Hepatic stellate cell (primary cell): ENCODE data around the gene TAX1BP3.

Experiments
- DNase-seq: peaks from one replicate; pipeline ENCODE4 v3.0.0; 2011; ENCODE audit warnings: low spot score

TAX1BP3 gene

DNA sequence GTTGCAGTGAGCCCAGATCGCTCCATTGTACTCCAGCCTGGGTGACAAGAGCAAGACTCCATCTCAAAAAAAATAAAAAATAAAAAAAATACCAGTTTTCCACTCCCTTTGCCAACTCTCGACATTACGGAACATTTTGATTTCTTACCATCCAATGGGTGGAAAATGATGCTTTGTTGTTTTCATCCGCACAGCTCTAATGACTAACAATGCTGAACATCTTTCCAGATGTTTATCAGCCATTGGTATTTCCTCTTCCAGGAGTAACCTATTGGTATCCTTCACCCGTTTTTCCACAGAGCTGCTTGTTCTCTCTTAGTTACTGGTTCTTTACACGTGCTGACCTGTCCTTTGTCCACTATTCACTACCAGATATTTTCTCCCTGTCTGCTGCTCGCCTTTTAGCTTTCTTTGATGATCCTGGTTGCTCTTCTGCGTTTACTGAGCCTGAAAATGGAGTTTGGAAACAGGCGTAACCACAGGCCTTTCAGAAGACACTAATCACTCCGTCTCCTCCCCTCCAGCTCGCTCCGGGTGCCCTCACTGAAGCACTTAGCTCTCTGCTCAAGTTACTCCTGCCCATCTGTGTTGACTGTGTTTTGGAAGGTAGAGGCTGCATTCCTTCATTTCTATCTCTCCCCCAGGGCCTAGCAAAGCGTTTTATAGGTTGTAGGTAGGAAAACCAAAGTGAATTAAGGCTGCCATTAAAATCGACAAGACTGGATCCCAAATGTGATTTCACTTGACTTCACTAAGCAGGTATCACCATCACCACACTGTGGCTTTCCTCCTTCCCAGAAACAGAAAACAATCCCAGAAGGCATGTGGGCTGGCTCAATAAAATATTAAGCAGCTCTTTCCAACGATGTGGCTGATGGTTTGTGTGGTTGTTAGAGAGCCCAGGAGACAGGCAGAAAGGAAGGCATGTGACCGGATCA, 41.3 kb downstream of the TAX1BP3 start:
- no peak for DNase-seq

DNA sequence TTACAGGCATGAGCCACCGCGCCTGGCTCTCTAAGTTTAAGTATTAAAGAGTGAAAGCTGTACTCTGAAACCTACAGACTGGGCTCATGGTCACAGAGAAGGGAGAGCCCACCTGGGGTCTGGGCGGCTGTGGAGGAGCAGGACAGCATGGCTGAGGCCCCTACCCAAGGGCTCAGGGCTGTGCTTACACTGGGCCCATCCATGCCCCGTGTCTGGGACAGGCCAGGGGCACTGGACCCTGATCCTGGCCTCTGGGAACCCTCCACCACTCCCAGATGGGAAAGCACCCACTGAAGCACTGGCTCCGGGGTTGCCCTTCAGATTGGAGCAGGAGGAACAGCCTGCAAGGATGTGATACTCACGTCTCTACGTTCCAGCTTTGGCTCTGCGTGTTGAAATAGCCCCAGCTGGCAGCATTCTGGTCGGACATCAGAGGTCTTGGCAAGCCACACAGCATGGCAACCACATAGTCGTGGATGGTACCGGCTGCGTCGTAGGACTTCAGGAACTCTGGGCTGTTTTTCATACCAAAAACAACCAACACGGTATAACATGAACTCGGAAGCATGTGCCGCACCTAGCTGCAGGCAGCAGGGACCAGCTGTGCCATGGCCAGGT, 45.3 kb downstream of the TAX1BP3 start:
- DNase-seq: no peak

DNA sequence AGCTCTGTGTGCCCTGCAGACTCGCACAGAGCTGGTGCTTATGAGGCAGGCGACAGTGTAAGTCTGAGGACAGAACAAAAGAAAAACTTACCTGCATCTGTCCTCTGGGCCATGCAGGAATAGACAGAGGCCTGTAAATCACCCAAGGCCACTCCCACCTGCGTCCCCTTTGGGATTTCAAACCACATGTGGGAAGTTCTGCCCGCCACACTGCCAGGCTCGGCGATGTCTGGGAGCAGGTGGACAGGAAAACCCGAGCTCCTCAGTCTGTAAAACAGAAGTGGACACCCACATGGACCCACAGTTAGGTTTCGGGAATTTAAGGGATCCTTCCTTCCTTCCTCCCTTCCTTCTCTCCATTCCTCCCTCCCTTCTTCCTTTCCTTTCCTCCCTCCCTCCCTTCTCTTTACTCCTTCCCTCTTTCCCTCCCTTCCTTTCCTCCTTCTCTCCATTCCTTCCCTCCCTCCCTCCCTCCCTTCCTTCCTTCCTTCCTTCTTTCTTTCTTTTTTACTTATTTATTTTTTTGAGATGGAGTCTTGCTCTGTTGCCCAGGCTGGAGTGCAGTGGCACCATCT, 47.1 kb downstream of the TAX1BP3 start:
- no peak for DNase-seq

DNA sequence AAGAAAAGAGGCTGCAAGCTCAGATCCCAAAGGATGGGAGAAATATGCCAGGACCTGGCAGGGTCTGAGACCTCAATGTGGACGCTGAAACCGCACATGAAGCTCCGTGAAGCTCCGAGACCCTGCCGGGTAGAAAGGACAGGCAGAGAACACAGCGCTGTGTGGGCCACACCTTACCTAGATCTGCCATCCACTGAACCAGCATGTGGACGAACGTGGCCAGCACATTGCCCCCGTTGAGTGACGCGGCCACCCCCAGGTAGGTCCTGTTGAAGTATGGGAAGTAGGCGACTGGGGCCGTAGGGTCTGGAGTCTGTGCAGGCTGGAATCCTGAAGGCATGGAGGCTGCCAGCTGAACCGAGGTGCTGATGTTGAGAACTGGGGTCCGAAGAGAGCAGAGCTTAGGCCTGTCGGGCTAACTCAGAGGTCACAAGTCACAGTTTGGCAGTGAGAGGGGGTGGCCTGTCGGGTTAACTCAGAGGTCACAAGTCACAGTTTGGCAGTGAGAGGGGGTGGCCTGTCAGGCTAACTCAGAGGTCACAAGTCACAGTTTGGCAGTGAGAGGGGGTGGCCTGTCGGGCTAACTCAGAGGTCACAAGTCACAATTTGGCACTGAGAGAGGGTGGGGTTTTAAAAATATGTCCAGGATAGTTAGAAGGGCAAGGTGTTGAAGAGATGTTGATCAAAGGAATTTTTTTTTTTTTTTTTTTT, 53.1 kb downstream of the TAX1BP3 start:
- no peak for DNase-seq

DNA sequence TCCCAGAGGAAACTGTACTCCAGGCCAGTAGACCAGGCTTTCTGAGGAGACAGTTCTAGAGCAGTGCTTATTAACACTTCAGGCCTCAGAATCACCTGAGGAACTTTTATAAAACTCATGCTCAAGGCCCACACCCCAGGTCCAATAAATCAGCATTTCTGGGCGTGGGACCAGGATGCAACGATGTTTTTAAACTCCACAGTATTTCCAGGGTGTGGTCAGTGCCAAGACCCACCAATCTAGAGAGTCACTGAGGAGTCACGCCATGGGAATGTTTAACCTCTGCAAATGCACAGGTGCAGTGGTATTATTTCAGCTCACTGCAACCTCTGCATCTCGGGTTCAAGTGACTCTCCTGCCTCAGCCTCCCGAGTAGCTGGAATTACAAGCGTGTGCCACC, 55.3 kb downstream of the TAX1BP3 start:
- DNase-seq: no peak
